Right lobe of liver (tissue), 6 donors: Measurements from ENCODE around the gene ETV3L. TPM values are rescaled to one million over a fixed set of nuclear protein-coding genes. Genes with fewer than 3 reads are reported as not detected.

Source experiments
- ATAC-seq, 4 donors: fragments of 200-7000 bp; cut with Tn5 transposase; one replicate each; pipeline ENCODE4 v1.9.1; 2020; ENCODE audit warnings: mild to moderate bottlenecking in 4 of 4, moderate library complexity in 4 of 4
- DNase-seq, 3 donors: peaks; one replicate each; pipeline ENCODE4 v3.0.0-alpha.2; 2020
- H3K27ac ChIP-seq, 3 donors: fragments of 200-600 bp; one replicate each; pipeline ENCODE4 v1.8.0; 2022
- H3K27me3 ChIP-seq, 2 donors: fragments of 200-600 bp; one replicate each; pipeline ENCODE4 v1.8.0; 2022
- H3K36me3 ChIP-seq, 4 donors: fragments of 200-600 bp; sonication (generic) in 1 of 4; one replicate each; pipeline versions ENCODE4 v1.5.1 to v1.8.0; 2017 to 2022; ENCODE audit warnings: control low read depth in 1 of 4
- H3K4me1 ChIP-seq, 4 donors: fragments of 200-600 bp; sonication (generic) in 1 of 4; one replicate each; pipeline versions ENCODE4 v1.5.1 to v1.8.0; 2017 to 2022; ENCODE audit warnings: control low read depth in 1 of 4
- H3K4me3 ChIP-seq, 3 donors: fragments of 200-600 bp; one replicate each; pipeline ENCODE4 v1.8.0; 2022
- H3K9me3 ChIP-seq, 4 donors: fragments of 200-600 bp; sonication (generic) in 1 of 4; one replicate each; pipeline versions ENCODE4 v1.5.1 to v1.8.0; 2017 to 2022; ENCODE audit warnings: control low read depth in 1 of 4
- CTCF ChIP-seq, 4 donors: fragments of 200-600 bp in 3 of 4; fragments of 450-650 bp in 1 of 4; IDR thresholded peaks; one replicate each; pipeline versions ENCODE4 v1.5.1 to v1.8.0; 2016 to 2022; ENCODE audit warnings: antibody characterized with exemption in 4 of 4, mild to moderate bottlenecking in 2 of 4
- POLR2A ChIP-seq: fragments of 450-650 bp; IDR thresholded peaks from one replicate; pipeline ENCODE4 v1.6.1; 2017; ENCODE audit warnings: antibody characterized with exemption, mild to moderate bottlenecking
- WGBS: methylation state at CpG from one replicate; pipeline ENCODE4 v1.1.6; 2018; ENCODE audit warnings: low coverage, low lambda C conversion rate; ENCODE audit not compliant: insufficient coverage; ENCODE audit errors: missing lambda C conversion rate; 5-methylcytosine and 5-hydroxymethylcytosine counted together
- intact Hi-C, 2 donors: fragments of 100-400 bp; cut with DNase I; formaldehyde crosslinking; loops; one replicate each; pipeline versions ENCODE4 v1.11.2 to v1.14.1; 2022
- total RNA-seq, 6 experiments: library from RNA; depleted of rRNA in 2 of 6; stranded (reverse); fragments of >200 nt in 2 of 6; fragmentation: NEBNext Ultra II Directional in 3 of 6; extraction: Animal tissue kit (Norgen Biotek cat#: 25700) in 3 of 6; gene quantifications; one replicate each; pipeline versions ENCODE4 v1.1.0 to v1.2.4, GENCODE V29; 2016 to 2023
- donor health status: DM: no; HTN: yes; CAD: no.
- donor health status: DM: no; HTN: no; CAD: no.
- donor health status: DM: no; HTN: no; CAD: no.
- donor health status: DM: no; HTN: yes; CAD: no.
- donor health status: DM: no; HTN: yes; CAD: no.

Gene ETV3L
- total RNA-seq, 6 experiments from 2014 or later = not detected

DNA sequence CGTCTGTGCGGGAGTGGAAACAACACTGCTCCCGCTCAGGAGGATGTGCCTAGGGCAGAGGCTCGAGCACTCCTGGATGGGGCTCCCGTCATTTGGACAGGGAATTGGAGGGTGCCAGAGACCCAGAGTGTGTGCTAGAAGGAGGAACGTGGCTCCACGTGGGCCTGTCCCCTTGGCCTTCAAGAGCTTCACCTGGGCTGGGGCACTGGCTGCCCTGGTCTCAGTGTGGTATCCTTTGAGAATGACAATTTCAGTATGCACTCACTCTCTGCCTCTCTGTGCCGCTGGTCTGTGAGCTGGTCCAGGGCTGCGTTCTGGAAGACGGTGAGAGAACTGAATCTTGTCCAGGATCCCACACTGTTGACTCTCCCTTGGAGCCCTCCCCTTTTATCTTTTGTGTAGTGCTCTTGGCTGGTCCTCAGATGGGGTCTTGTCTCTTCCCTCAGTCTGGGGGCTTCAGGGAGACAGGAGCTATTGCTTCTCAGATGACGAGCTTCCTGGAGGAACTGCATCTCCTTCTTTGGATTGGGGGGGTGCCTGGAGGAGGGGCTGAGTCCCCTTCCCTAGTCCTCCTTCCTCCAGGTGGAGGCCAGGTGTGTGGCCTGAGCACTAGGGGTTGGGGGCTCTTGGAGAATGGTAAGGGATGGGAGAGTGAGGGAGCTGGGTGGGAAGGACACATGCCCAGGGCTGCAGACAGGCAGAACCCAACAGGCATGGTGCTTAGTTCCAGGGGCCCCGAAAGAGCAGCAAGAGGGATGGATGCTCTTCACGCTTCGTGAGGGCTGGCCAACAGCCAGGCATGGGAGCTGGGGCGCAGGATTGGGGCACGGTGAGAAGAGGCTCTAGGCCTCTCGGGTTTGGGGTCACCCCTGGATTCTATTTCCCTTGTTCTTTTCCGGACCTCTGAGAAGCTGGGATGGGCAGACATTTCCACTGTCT, 14.8 kb upstream of the ETV3L start:
- peaks cover 0 to 4% (median 0%) of the 10 kb centered on the region in 4 donors for H3K4me1 ChIP-seq
- DNase-seq (no peak), ATAC-seq (no peak)
- WGBS = 94% methylated on average over 2 of the region's 18 CpGs
- H3K36me3 ChIP-seq = no peaks in the 10 kb centered on the region
- intact Hi-C loops = no loop called here
- H3K4me3 ChIP-seq = no peak overlapping the region
- no peaks in the 10 kb centered on the region for H3K9me3 ChIP-seq
- TF ChIP-seq CTCF (IDR thresholded peaks at IDR 0.05) = no peak
- TF ChIP-seq POLR2A = no peak
- H3K27me3 ChIP-seq = no peaks in the 10 kb centered on the region
- no peak overlapping the region for H3K27ac ChIP-seq

- no peaks in the 10 kb centered on the region for H3K36me3 ChIP-seq
- intact Hi-C loops = no loop called here
- DNase-seq = no peak
- peaks cover 0 to 2% of the 10 kb centered on the region in 2 donors for H3K27me3 ChIP-seq
- peaks cover 0 to 4% (median 0%) of the 10 kb centered on the region in 4 donors for H3K4me1 ChIP-seq
- no peak overlapping the region for H3K4me3 ChIP-seq
- WGBS = 61% methylated on average over 3 of the region's 3 CpGs
- no peaks in the 10 kb centered on the region for H3K9me3 ChIP-seq
- no peak for ATAC-seq
- no peak overlapping the region for H3K27ac ChIP-seq
- TF ChIP-seq POLR2A (no peak), CTCF (IDR thresholded peaks at IDR 0.05) (no peak)
Measured at GRCh38 chr1:157113631-157114030, 14.0 kb upstream of the ETV3L start.

DNA sequence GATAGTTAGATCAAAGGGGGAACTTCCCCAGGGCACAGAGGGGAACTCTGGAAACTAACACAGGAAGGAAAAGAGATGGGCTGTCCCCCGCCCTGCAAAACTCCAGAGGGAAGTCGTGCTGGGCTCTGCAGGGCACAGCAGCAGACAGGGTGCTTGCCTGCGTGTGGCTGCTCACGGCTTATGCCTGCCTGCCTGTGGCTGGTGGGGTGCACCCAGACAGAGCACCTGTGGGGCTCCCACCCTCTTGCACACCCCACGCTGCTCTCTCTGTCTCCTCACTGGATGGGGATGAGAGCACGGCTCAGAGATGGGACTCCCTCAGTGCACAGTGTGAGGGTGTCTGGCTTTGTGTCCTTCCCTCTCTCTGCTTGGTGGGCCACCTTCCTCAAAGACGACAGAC, 13.5 kb upstream of the ETV3L start:
- DNase-seq (no peak), ATAC-seq (peak; percentile 34 to 61 (median 43))
- Histone ChIP-seq H3K9me3 (no peaks in the 10 kb centered on the region), H3K36me3 (no peaks in the 10 kb centered on the region), H3K4me3 (no peak overlapping the region), H3K27ac (no peak overlapping the region), H3K27me3 (peaks cover 0 to 7% of the 10 kb centered on the region in 2 donors), H3K4me1 (peaks cover 0 to 4% (median 0%) of the 10 kb centered on the region in 4 donors)
- no CpG with 5 or more reads among the region's 7 CpGs for WGBS
- intact Hi-C loops = no loop called here
- TF ChIP-seq POLR2A (no peak), CTCF (IDR thresholded peaks at IDR 0.05) (no peak)

DNA sequence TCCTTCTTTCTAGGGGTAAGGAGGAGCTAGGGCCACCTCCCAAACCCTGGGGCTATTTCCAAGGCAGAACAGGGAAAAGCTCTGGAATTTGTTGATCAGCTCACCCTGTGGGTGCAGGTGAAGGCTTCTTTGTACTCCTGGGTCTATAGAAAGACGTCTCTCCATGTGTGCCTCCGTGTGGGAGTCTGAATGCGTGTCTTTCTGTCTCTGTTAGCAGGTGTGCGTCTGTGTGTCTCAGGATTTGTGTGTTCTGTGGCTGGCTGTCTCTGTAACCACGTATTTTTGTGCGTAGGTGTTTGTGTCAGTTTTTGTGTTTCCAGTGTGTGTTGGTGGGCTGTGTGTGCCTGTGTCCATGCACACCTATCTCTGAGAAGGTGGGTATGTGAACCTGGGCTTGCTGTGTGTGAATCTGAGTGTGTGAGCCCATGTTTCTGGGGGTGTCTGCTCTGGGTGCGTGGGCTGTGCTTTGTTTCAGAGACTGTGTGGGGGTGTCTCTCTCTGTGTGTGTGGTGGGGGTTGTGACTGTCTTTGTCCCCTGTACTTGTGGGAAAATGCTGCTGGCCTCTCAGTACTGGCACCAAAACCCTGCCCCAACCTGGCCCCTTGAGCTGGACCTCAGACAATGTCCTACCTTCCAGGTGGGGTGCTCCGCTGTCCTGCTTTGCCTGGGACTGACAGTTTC, 12.7 kb upstream of the ETV3L start:
- WGBS = 50% methylated on average over 1 of the region's 8 CpGs
- TF ChIP-seq CTCF (IDR thresholded peaks at IDR 0.05) (no peak), POLR2A (no peak)
- H3K27ac ChIP-seq = no peak overlapping the region
- intact Hi-C loops = no loop called here
- no peak overlapping the region for H3K4me3 ChIP-seq
- H3K36me3 ChIP-seq = no peaks in the 10 kb centered on the region
- peaks cover 0 to 4% (median 0%) of the 10 kb centered on the region in 4 donors for H3K4me1 ChIP-seq
- ATAC-seq (no peak), DNase-seq (no peak)
- peaks cover 0 to 14% of the 10 kb centered on the region in 2 donors for H3K27me3 ChIP-seq
- no peaks in the 10 kb centered on the region for H3K9me3 ChIP-seq
